HG02798 (cell line): Measurements from ENCODE around the gene CBFA2T3.

ENCODE experiments used
- ATAC-seq: cut with Tn5 transposase; IDR thresholded peaks from one replicate; pipeline ENCODE4 v1.9.1; 2021; ENCODE audit warnings: mild to moderate bottlenecking; ENCODE audit not compliant: unreplicated experiment, poor library complexity

Gene CBFA2T3

GRCh38 chr16:88979353-88980015 lies 2.5 kb upstream of the CBFA2T3 start:
- ATAC-seq, result no peak

GRCh38 chr16:88978608-88979346 lies 1.8 kb upstream of the CBFA2T3 start:
- ATAC-seq, result peak; percentile 43

GRCh38 chr16:88977812-88978607 lies 1.0 kb upstream of the CBFA2T3 start:
- ATAC-seq, result no peak

GRCh38 chr16:88976366-88977017 lies 515 bp downstream of the CBFA2T3 start:
- ATAC-seq, result peak; percentile 1

GRCh38 chr16:88975511-88976061 lies 1.4 kb downstream of the CBFA2T3 start:
- no peak for ATAC-seq

GRCh38 chr16:88974916-88975215 lies 2.1 kb downstream of the CBFA2T3 start:
- no peak for ATAC-seq

- ATAC-seq, result no peak
These were observed 2.7 kb downstream of the CBFA2T3 start for GRCh38 chr16:88974080-88974915.

GRCh38 chr16:88973415-88974050 lies 3.5 kb downstream of the CBFA2T3 start:
- no peak for ATAC-seq

- no peak for ATAC-seq
These were observed 4.0 kb downstream of the CBFA2T3 start for GRCh38 chr16:88973007-88973410.

GRCh38 chr16:88972349-88972748 lies 4.7 kb downstream of the CBFA2T3 start:
- no peak for ATAC-seq

- peak; percentile 29 for ATAC-seq
These were observed 5.5 kb downstream of the CBFA2T3 start for GRCh38 chr16:88971371-88972097.

GRCh38 chr16:88970539-88971065 lies 6.4 kb downstream of the CBFA2T3 start:
- ATAC-seq, result no peak

GRCh38 chr16:88970050-88970449 lies 7.0 kb downstream of the CBFA2T3 start:
- ATAC-seq, result no peak

GRCh38 chr16:88969361-88969831 lies 7.6 kb downstream of the CBFA2T3 start:
- no peak for ATAC-seq

- ATAC-seq, result no peak
These were observed 8.3 kb downstream of the CBFA2T3 start for GRCh38 chr16:88968589-88969280.

GRCh38 chr16:88967830-88968588 lies 9.0 kb downstream of the CBFA2T3 start:
- ATAC-seq, result peak; percentile 58
